SK-N-SH (cell line): ENCODE measurements around the gene ZNF32. TPM values are rescaled to one million over a fixed set of nuclear protein-coding genes. Genes with fewer than 3 reads are reported as not detected.

Experiments used
- CTCF ChIA-PET: fragments of 300-600, 350-600 bp; formaldehyde crosslinking; extraction: SDS; loops from one replicate; lab custom pipeline; 2021; lab: Yijun Ruan, JAX
- POLR2A ChIA-PET: fragments of 350-600 bp; sonication (Branson Sonifier 250); formaldehyde crosslinking; extraction: SDS; loops from one replicate; lab custom pipeline; 2020; ENCODE audit warnings: antibody characterized with exemption, inconsistent platforms; lab: Yijun Ruan, JAX
- DNase-seq: peaks from one replicate; pipeline ENCODE4 v3.0.0; 2012
- H2AFZ ChIP-seq: fragments of 200-600 bp; sonication (generic); 2 replicates; pipeline ENCODE4 v1.8.1; 2016; ENCODE audit warnings: antibody characterized with exemption, mild to moderate bottlenecking, low read depth
- H3F3A ChIP-seq: fragments of 200-600 bp; sonication (generic); replicated peaks from 2 replicates; pipeline ENCODE3; 2016; ENCODE audit warnings: antibody characterized with exemption, mild to moderate bottlenecking; ENCODE audit not compliant: insufficient read depth
- H3K27ac ChIP-seq, 2 experiments: fragments of 200-500 bp in 1 of 2; fragments of 200-600 bp in 1 of 2; sonication (Bioruptor generic) in 1 of 2; sonication (generic), shearing (Covaris generic) in 1 of 2; 2 replicates each; pipeline versions ENCODE4 v1.5.1 to v1.6.1; 2014 to 2016; ENCODE audit warnings: low read depth in 2 of 2, inconsistent platforms in 1 of 2, low read length in 1 of 2, mild to moderate bottlenecking in 1 of 2, mixed read lengths in 1 of 2
- H3K27me3 ChIP-seq: fragments of 200-600 bp; sonication (generic), shearing (Covaris generic); 2 replicates; pipeline ENCODE4 v1.6.1; 2016; ENCODE audit warnings: mixed run types; ENCODE audit not compliant: insufficient read depth
- H3K36me3 ChIP-seq, 2 experiments: fragments of 200-500 bp in 1 of 2; fragments of 200-600 bp in 1 of 2; sonication (Bioruptor generic) in 1 of 2; sonication (generic) in 1 of 2; replicated peaks in 1 of 2; 2 replicates each; pipeline versions ENCODE3 to v1.5.1; 2014 to 2016; ENCODE audit warnings: low read length in 1 of 2, mild to moderate bottlenecking in 1 of 2; ENCODE audit not compliant: insufficient read depth in 2 of 2, control insufficient read depth in 1 of 2
- H3K4me1 ChIP-seq, 2 experiments: fragments of 200-500 bp in 1 of 2; fragments of 200-600 bp in 1 of 2; sonication (Bioruptor generic) in 1 of 2; sonication (generic), shearing (Covaris generic) in 1 of 2; 2 replicates each; pipeline versions ENCODE4 v1.5.1 to v1.6.1; 2014 to 2016; ENCODE audit warnings: low read depth in 1 of 2, low read length in 1 of 2, mixed run types in 1 of 2; ENCODE audit not compliant: insufficient read depth in 2 of 2, control insufficient read depth in 1 of 2
- H3K4me2 ChIP-seq: fragments of 200-600 bp; sonication (generic), shearing (Covaris generic); 2 replicates; pipeline ENCODE4 v1.6.1; 2017; ENCODE audit warnings: mixed run types
- H3K4me3 ChIP-seq, 2 experiments: fragments of 200-500 bp in 1 of 2; fragments of 200-600 bp in 1 of 2; sonication (Bioruptor generic) in 1 of 2; sonication (generic), shearing (Covaris generic) in 1 of 2; 2 replicates each; pipeline versions ENCODE4 v1.5.1 to v1.8.1; 2014 to 2016; ENCODE audit warnings: low read depth in 2 of 2, inconsistent platforms in 1 of 2, low read length in 1 of 2, mild to moderate bottlenecking in 1 of 2, mixed read lengths in 1 of 2, moderate library complexity in 1 of 2
- H3K79me2 ChIP-seq: fragments of 200-600 bp; sonication (generic); 2 replicates; pipeline ENCODE4 v1.8.1; 2017; ENCODE audit warnings: mild to moderate bottlenecking; ENCODE audit not compliant: insufficient read depth
- H3K9ac ChIP-seq: fragments of 200-600 bp; sonication (generic); 2 replicates; pipeline ENCODE4 v1.6.1; 2017; ENCODE audit warnings: mixed run types
- H3K9me2 ChIP-seq: fragments of 200-600 bp; sonication (generic); 2 replicates; pipeline ENCODE4 v1.6.1; 2017; ENCODE audit warnings: mixed run types
- H3K9me3 ChIP-seq: fragments of 200-600 bp; sonication (generic); 2 replicates; pipeline ENCODE4 v1.6.1; 2017; ENCODE audit warnings: mixed run types, mild to moderate bottlenecking, moderate library complexity
- H4K20me1 ChIP-seq: fragments of 200-600 bp; sonication (generic); 2 replicates; pipeline ENCODE4 v1.6.1; 2017; ENCODE audit warnings: mild to moderate bottlenecking, mixed run types; ENCODE audit not compliant: insufficient read depth
- EZH2phosphoT487 ChIP-seq: fragments of 200-600 bp; sonication (generic); IDR thresholded peaks from 2 replicates; pipeline ENCODE4 v1.6.1; 2017; ENCODE audit warnings: low read depth, mixed run types, mild to moderate bottlenecking, antibody characterized with exemption, moderate library complexity, borderline replicate concordance
- FOXJ3 ChIP-seq: sonication (generic); formaldehyde crosslinking; IDR thresholded peaks from 2 replicates; pipeline ENCODE4 v1.5.1; 2020; ENCODE audit warnings: mild to moderate bottlenecking, missing genetic modification reagents
- FOXM1 ChIP-seq: IDR thresholded peaks from 2 replicates; pipeline ENCODE4 v1.4.0; 2012; ENCODE audit warnings: low read depth, mild to moderate bottlenecking
- GATA2 ChIP-seq: sonication (generic); formaldehyde crosslinking; IDR thresholded peaks from 2 replicates; pipeline ENCODE4 v1.5.0; 2020; ENCODE audit warnings: mild to moderate bottlenecking, missing genetic modification reagents
- JUND ChIP-seq: IDR thresholded peaks from 2 replicates; pipeline ENCODE4 v1.4.0; 2012
- MAX ChIP-seq: IDR thresholded peaks from 2 replicates; pipeline ENCODE4 v1.4.0; 2012; ENCODE audit warnings: low read depth
- MXI1 ChIP-seq: IDR thresholded peaks from 2 replicates; pipeline ENCODE4 v1.6.1; 2012; ENCODE audit warnings: mild to moderate bottlenecking, low read depth, low read length, improper control_type of control experiment
- NRF1 ChIP-seq: IDR thresholded peaks from 2 replicates; pipeline ENCODE4 v1.6.1; 2012; ENCODE audit warnings: low read depth, mild to moderate bottlenecking, low read length
- PBX3 ChIP-seq: IDR thresholded peaks from 2 replicates; pipeline ENCODE4; 2012
- POLR2AphosphoS5 ChIP-seq: IDR thresholded peaks from 2 replicates; pipeline ENCODE4 v1.6.1; 2012; ENCODE audit warnings: low read depth, low read length
- RAD21 ChIP-seq: IDR thresholded peaks from 2 replicates; pipeline ENCODE4 v1.6.1; 2012; ENCODE audit warnings: mild to moderate bottlenecking, low read length
- RFX5 ChIP-seq: IDR thresholded peaks from 2 replicates; pipeline ENCODE4 v1.6.1; 2012; ENCODE audit warnings: mild to moderate bottlenecking, improper control_type of control experiment, low read length
- TAF1 ChIP-seq: IDR thresholded peaks from 2 replicates; pipeline ENCODE4 v1.6.1; 2012; ENCODE audit warnings: low read depth, mild to moderate bottlenecking, low read length, moderate library complexity, borderline replicate concordance
- TEAD4 ChIP-seq: IDR thresholded peaks from 2 replicates; pipeline ENCODE4 v1.4.0; 2012; ENCODE audit warnings: mild to moderate bottlenecking, borderline replicate concordance; ENCODE audit not compliant: insufficient read depth
- USF1 ChIP-seq: IDR thresholded peaks from 2 replicates; pipeline ENCODE4 v1.4.0; 2012; ENCODE audit warnings: low read depth, borderline replicate concordance
- USF2 ChIP-seq: fragments of 150-350 bp; IDR thresholded peaks from 2 replicates; pipeline ENCODE4 v1.6.1; 2017; ENCODE audit warnings: antibody characterized with exemption, low read length, low read depth, borderline replicate concordance
- ZBTB33 ChIP-seq: IDR thresholded peaks from 2 replicates; pipeline ENCODE4 v1.4.0; 2012; ENCODE audit warnings: low read depth, borderline replicate concordance
- WGBS: methylation state at CpG from one replicate; pipeline ENCODE4 v1.1.6; 2017; ENCODE audit warnings: low lambda C conversion rate; 5-methylcytosine and 5-hydroxymethylcytosine counted together
- polyA plus RNA-seq, 3 experiments: library from polyadenylated mRNA; depleted of rRNA; stranded (reverse); fragments of >200 nt; gene quantifications; 2 replicates each; pipeline ENCODE4 v1.2.3, GENCODE V29; 2012

Gene ZNF32
- polyA plus RNA-seq, 1 of the 3 experiments (the other 2 are of a cell fraction) = 27.2 TPM

GRCh38 chr10:43692051-43692825 is 43.6 kb upstream of the ZNF32 start:
- Histone ChIP-seq H3K9me2 (no peaks in the 10 kb centered on the region), H3K4me3 (no peak overlapping the region), H3K27me3 (no peaks in the 10 kb centered on the region), H2AFZ (no peak overlapping the region), H3K36me3 (no peaks in the 10 kb centered on the region), H3K4me2 (no peak overlapping the region), H3K9ac (no peak overlapping the region), H3F3A (peaks cover 11% of the 10 kb centered on the region), H3K4me1 (peaks cover 0 to 10% of the 10 kb centered on the region in 2 experiments; a peak in 1 of 4 replicates), H4K20me1 (no peaks in the 10 kb centered on the region), H3K79me2 (no peaks in the 10 kb centered on the region), H3K27ac (no peak overlapping the region), H3K9me3 (no peaks in the 10 kb centered on the region)
- DNase-seq = no peak
- 49% methylated on average over 10 of the region's 10 CpGs for WGBS
- ChIA-PET POLR2A (no interaction called here), CTCF (interaction anchor here (1.0 to 7.4 kb wide), 7 partner anchors 11 to 696 kb away, joined by 3 to 117 read pairs (median 16); no protein-coding TSS in a partner anchor)
- TF ChIP-seq RAD21 (no peak), POLR2AphosphoS5 (no peak), NRF1 (no peak), EZH2phosphoT487 (no peak), MAX (no peak), JUND (no peak), RFX5 (no peak), USF1 (no peak), ZBTB33 (no peak), USF2 (no peak), PBX3 (no peak), TEAD4 (no peak), FOXJ3 (CRISPR knock-in tag) (no peak), TAF1 (no peak), MXI1 (no peak), GATA2 (CRISPR knock-in tag) (no peak), FOXM1 (no peak)
